Kidney (tissue), 14 donors: ENCODE data around the gene RHEBL1. TPM values are rescaled to one million over a fixed set of nuclear protein-coding genes. Genes with fewer than 3 reads are reported as not detected.

Experiments
- DNase-seq, 5 donors: peaks; one replicate each; pipeline ENCODE4 v3.0.0-alpha.2; 2013 to 2020
- FAIRE-seq: peaks from 2 replicates; lab custom pipeline; 2012; peaks lifted over from hg19 to GRCh38; lab: Jason Lieb, UNC
- H3K27ac ChIP-seq, 2 donors: one replicate each; pipeline ENCODE4 v1.7.0; 2013; ENCODE audit warnings: low read depth in 2 of 2, low read length in 2 of 2, inconsistent platforms in 1 of 2
- H3K27me3 ChIP-seq: one replicate; pipeline ENCODE4 v1.7.1; 2013; ENCODE audit warnings: low read length, inconsistent platforms; ENCODE audit not compliant: control insufficient read depth, insufficient read depth
- H3K36me3 ChIP-seq, 3 donors: one replicate each; pipeline versions ENCODE4 v1.7.0 to v1.7.1; 2013; ENCODE audit warnings: low read length in 3 of 3, control low read depth in 1 of 3, inconsistent platforms in 1 of 3; ENCODE audit not compliant: insufficient read depth in 3 of 3, control insufficient read depth in 2 of 3
- H3K4me1 ChIP-seq, 3 donors: one replicate each; pipeline versions ENCODE4 v1.7.0 to v1.7.1; 2013; ENCODE audit warnings: low read length in 3 of 3, inconsistent platforms in 1 of 3, low read depth in 1 of 3; ENCODE audit not compliant: control insufficient read depth in 2 of 3, insufficient read depth in 2 of 3
- H3K4me3 ChIP-seq, 3 donors: one replicate each; pipeline versions ENCODE4 v1.7.0 to v1.8.1; 2013; ENCODE audit warnings: low read length in 3 of 3, control low read depth in 1 of 3, inconsistent platforms in 1 of 3
- H3K9ac ChIP-seq, 3 donors: one replicate each; pipeline versions ENCODE4 v1.7.0 to v1.7.1; 2013; ENCODE audit warnings: low read length in 3 of 3, control low read depth in 1 of 3, inconsistent platforms in 1 of 3
- H3K9me3 ChIP-seq, 3 donors: one replicate each; pipeline versions ENCODE4 v1.7.0 to v1.7.1; 2013; ENCODE audit warnings: low read length in 3 of 3, control low read depth in 1 of 3, inconsistent platforms in 1 of 3; ENCODE audit not compliant: control insufficient read depth in 2 of 3, insufficient read depth in 1 of 3
- intact Hi-C: fragments of 100-400 bp; cut with DNase I; formaldehyde crosslinking; loops from one replicate; pipeline ENCODE4 v1.11.1; 2022
- polyA plus RNA-seq: library from polyadenylated mRNA; stranded (reverse); fragments of 350-450 nt; fragmentation: Illumina TruSeq; extraction: RNeasy Lipid Tissue Mini Kit (QIAGEN cat#74804); gene quantifications from one replicate; pipeline ENCODE4 v1.2.3, GENCODE V29; 2014; ENCODE audit warnings: low read depth, low replicate concordance; ENCODE audit not compliant: insufficient read depth
- total RNA-seq: library from RNA; stranded (reverse); fragmentation: NEBNext Ultra II Directional; extraction: Animal tissue kit (Norgen Biotek cat#: 25700); gene quantifications from one replicate; pipeline ENCODE4 v1.2.1, GENCODE V29; 2021
- TF ChIP-seq, protein P1 (sequence below): IDR thresholded peaks from 3 replicates; pipeline ENCODE4 v1.5.1; 2012; ENCODE audit warnings: mild to moderate bottlenecking, moderate library complexity, borderline replicate concordance; ENCODE audit not compliant: insufficient read depth; ENCODE audit errors: extremely low read depth
- donor health status: control.
- donor health status: control.
- donor health status: control.
- donor health status: control.
- donor health status: control.
- donor health status: DM: yes; HTN: yes; CAD: no.
- donor health status: Normal renal cell carcinoma (clear cell type).

RHEBL1 gene
- total and polyA plus RNA-seq, 2 donors from 2014 or later, result 0.52 to 0.69 TPM

DNA sequence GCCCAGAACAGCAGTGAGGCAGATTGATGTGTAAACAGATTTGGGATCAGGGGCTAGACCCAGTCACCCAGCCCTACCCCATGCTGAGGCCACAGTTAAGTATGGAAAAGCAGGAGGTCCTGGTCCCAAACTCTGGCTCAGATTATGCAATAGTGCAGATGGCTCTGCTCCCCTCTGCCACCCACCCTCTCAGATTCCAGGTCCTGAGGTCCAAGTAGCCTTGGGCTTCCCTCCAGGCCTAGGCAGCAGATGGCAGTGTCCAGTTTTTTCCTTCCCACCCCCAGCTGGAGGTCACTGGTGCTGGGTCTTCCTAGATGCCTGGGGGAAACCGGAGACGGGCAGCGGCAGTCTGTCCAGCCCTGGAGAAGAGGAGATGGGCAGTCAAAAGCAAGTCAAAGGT is 27.6 kb upstream of the RHEBL1 start:
- intact Hi-C loops, result no loop called here
- Histone ChIP-seq H3K27ac (no peak overlapping the region), H3K4me1 (peaks cover 0 to 9% (median 4%) of the 10 kb centered on the region in 3 donors), H3K4me3 (no peak overlapping the region), H3K9me3 (no peaks in the 10 kb centered on the region), H3K36me3 (peaks cover 6 to 42% (median 32%) of the 10 kb centered on the region in 3 donors), H3K27me3 (peaks cover 16% of the 10 kb centered on the region), H3K9ac (no peak overlapping the region)
- TF ChIP-seq, protein P1, sequence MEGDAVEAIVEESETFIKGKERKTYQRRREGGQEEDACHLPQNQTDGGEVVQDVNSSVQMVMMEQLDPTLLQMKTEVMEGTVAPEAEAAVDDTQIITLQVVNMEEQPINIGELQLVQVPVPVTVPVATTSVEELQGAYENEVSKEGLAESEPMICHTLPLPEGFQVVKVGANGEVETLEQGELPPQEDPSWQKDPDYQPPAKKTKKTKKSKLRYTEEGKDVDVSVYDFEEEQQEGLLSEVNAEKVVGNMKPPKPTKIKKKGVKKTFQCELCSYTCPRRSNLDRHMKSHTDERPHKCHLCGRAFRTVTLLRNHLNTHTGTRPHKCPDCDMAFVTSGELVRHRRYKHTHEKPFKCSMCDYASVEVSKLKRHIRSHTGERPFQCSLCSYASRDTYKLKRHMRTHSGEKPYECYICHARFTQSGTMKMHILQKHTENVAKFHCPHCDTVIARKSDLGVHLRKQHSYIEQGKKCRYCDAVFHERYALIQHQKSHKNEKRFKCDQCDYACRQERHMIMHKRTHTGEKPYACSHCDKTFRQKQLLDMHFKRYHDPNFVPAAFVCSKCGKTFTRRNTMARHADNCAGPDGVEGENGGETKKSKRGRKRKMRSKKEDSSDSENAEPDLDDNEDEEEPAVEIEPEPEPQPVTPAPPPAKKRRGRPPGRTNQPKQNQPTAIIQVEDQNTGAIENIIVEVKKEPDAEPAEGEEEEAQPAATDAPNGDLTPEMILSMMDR, result no peak
- no peak for DNase-seq
- no peak for FAIRE-seq

DNA sequence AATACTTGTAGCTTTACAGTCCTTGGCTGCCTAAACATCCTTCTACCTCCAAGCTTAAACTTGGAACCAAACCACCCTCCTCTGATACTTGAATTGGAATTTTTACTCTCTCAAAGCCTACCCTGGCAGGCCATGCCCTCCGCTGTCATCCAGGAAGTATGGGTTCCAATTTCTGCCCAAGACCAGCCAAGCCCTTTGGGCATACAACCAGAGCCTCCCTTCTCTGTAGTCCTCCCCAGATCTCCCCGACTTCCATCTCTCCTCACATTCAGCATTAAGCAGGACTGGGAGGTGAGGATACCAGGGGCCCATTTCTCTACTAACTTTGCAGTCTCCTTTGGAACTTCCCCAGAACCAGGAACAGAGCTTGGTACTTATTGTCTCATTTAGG is 25.2 kb upstream of the RHEBL1 start:
- TF ChIP-seq, protein P1, result no peak
- H3K9me3 ChIP-seq, result no peaks in the 10 kb centered on the region
- peaks cover 0 to 25% (median 4%) of the 10 kb centered on the region in 3 donors for H3K4me1 ChIP-seq
- H3K9ac ChIP-seq, result no peak overlapping the region
- no peak overlapping the region for H3K4me3 ChIP-seq
- H3K27ac ChIP-seq, result no peak overlapping the region
- intact Hi-C loops, result no loop called here
- DNase-seq (no peak), FAIRE-seq (no peak)
- H3K27me3 ChIP-seq, result peaks cover 30% of the 10 kb centered on the region
- peaks cover 2 to 18% (median 14%) of the 10 kb centered on the region in 3 donors for H3K36me3 ChIP-seq

DNA sequence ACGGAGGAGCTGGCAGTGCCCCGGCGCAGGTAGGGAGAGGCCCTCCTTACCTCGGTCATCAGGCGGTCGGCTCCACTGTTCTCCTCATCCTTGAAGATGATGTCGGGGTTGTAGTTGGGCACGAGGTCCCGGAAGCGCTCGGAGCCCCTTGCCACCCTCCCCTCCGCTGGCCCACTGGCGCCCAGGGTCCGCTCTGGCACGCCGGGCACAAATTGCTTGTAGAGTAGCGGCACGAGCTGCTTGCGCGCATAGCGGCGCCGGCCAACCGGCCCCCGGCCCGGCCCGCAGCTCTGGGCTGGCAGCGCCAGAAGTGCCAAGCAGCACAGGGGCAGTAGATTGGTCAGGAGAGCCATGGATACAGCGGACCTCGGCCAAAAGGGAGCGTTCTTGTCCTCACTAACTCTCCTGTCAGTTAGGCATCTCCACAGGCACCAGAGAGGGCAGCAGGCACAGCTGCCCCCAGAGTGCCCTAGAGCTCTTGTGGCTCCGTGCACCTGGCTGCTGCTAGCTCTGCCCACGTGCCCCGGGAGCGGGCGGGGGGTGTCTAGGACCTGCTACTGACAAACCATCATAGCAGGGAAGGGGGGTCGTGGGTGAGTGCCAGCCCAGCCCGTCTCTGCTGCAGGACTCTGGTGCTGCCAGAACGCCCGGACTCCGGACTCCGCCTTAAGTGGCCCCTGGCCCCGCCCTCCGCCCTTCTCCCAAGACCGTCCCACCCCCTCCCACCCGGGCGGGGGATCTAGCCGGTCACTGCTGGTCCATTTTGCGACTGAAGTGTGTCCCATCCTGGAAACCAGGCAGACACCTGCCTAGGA is 24.6 kb upstream of the RHEBL1 start, which contains the start of gene DHH:
TSS of gene DHH (minus strand) at position 642 of the 815 bp plus-strand sequence. CDS start at position 353, 289 bp downstream.
- Histone ChIP-seq H3K27ac (no peak within 1 kb of the TSS), H3K27me3 (peaks cover 35% of the 10 kb centered on the region), H3K4me1 (peaks cover 0 to 29% (median 4%) of the 10 kb centered on the region in 3 donors), H3K36me3 (peaks cover 0 to 13% (median 11%) of the 10 kb centered on the region in 3 donors), H3K9me3 (no peaks in the 10 kb centered on the region), H3K4me3 (no peak within 1 kb of the TSS), H3K9ac (no peak within 1 kb of the TSS)
- FAIRE-seq, result no peak
- intact Hi-C loops, result no loop called here
- TF ChIP-seq, protein P1, result no peak
- DNase-seq, result peak; percentile 43 to 82 (median 59)
